ENCODE results near the gene LGALS3.

GRCh38 chr14:55124774-55125386, 4.2 kb upstream of the LGALS3 start:
- TF ChIP-seq CTCF (IDR thresholded peaks at IDR 0.05) = no peak
- no peak for TF ChIP-seq ZFX (IDR thresholded peaks at IDR 0.05; ENCODE audit: borderline replicate concordance)
